NCI-H345 treated with DMSO at 0.1 percent for 48 hours (cell line): Measurements from ENCODE around the gene RPS21.

Experiments
- DNase-seq: peaks from one replicate; lab custom pipeline; 2025; ENCODE audit not compliant: unreplicated experiment; lab: John Stamatoyannopoulos, UW

Gene RPS21

GRCh38 chr20:62386383-62387218 is at the start of gene RPS21:
TSS of gene RPS21 (plus strand) at chr20:62387103. CDS start at chr20:62387339, 236 bp downstream.
- peak; percentile 88 for DNase-seq

DNA sequence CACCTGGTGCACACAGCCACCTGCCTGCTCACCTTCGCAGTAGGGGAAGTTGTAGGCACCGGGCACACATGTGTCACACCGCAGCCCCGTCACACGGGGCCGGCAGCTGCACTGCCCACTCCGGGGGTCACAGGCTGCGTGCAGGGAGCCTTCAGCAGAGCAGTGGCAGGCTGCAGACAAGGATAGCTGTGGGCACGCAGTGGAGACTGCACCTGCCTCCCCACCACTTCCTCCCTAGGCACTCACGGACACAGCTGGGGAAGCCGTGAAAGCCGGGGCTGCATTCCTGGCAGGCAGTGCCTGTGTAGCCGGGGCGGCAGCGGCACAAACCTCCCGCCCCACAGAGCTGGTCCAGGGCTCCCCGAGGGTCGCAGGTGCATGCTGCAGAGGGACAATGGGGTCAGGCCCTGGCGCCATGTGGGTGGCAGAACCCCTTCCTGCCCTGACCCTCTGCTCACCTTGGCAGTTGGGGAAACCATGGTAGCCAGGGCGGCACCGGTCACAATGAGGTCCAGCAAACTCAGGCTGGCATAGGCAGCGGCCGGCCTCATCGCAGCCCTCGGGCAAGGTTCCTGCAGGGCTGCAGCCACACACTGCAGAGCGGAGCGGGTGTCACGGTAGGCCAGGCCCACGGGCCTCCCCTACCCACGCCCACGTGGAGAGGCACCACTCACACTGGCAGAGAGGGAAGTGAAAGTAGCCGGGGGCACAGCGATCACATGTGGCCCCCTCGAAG is 49.2 kb upstream of the RPS21 start:
- DNase-seq = no peak

- DNase-seq = no peak
These were observed 48.6 kb upstream of the RPS21 start for GRCh38 chr20:62338294-62338620.

- DNase-seq = no peak
These were observed 47.2 kb upstream of the RPS21 start for GRCh38 chr20:62339647-62340062.

- DNase-seq = peak; percentile 86
These were observed 44.0 kb upstream of the RPS21 start for GRCh38 chr20:62342910-62343309.

GRCh38 chr20:62344092-62344491 is 42.8 kb upstream of the RPS21 start:
- DNase-seq = no peak

DNA sequence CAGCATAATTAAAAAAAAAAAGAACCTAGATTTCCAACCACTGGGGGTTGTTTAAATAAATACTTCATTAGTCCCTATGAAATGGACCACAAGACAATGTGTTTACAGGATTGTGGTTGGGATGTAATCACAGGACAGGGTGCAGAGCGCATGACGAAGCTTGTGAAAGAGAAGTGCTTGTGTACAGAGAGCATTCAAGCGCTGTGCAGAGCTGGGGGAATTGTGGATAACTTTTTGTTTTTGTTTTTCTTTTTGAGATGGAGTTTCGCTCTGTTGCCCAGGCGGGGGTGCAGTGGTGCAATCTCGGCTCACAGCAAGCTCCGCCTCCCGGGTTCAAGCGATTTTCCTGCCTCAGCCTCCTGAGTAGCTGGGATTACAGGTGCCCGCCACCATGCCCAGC is 42.1 kb upstream of the RPS21 start:
- no peak for DNase-seq

GRCh38 chr20:62345681-62346370 is 41.1 kb upstream of the RPS21 start:
- DNase-seq = no peak

- DNase-seq = peak; percentile 48
These were observed 40.3 kb upstream of the RPS21 start for GRCh38 chr20:62346398-62347150.

DNA sequence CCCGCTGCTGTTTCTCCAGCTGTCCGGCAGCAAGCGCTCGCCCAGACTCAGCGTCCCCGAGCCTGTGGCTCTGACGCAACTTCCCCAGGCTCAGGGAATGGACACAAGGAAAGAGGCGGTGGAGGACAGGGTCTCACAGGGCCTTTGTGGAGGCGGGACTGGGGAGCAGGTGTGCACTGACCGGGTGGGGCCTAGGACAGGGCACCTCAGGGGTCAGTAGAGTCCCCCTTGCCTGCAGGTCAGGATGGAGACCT is 39.8 kb upstream of the RPS21 start:
- no peak for DNase-seq

GRCh38 chr20:62347445-62347844 is 39.5 kb upstream of the RPS21 start:
- DNase-seq = no peak

- no peak for DNase-seq
These were observed 38.3 kb upstream of the RPS21 start for GRCh38 chr20:62348604-62349003.

DNA sequence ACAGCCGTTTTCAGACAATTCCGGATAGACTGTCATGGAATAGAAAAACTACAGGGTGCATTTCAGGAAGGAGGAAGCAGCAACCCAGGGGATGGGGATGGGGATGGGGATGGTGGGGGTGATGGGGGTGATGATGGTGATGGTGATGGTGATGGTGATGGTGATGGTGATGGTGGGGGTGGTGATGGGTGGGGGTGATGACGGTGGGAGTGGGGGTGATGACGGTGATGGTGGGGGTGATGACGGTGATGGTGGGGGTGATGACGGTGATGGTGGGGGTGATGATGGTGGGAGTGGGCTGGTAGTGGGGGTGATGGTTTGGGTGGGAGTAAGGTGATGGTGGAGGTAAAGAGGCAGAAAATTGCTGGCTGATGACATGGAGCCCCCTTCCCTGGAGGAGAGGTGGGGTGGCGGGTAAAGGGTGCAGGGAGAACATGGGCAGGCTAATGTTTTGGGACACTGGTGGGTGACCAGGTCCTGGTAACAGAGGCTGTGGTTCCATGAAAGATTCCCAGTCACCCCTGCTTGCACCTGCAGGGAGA is 37.3 kb upstream of the RPS21 start:
- DNase-seq = no peak

GRCh38 chr20:62350098-62350628 is 36.7 kb upstream of the RPS21 start:
- DNase-seq = peak; percentile 98

DNA sequence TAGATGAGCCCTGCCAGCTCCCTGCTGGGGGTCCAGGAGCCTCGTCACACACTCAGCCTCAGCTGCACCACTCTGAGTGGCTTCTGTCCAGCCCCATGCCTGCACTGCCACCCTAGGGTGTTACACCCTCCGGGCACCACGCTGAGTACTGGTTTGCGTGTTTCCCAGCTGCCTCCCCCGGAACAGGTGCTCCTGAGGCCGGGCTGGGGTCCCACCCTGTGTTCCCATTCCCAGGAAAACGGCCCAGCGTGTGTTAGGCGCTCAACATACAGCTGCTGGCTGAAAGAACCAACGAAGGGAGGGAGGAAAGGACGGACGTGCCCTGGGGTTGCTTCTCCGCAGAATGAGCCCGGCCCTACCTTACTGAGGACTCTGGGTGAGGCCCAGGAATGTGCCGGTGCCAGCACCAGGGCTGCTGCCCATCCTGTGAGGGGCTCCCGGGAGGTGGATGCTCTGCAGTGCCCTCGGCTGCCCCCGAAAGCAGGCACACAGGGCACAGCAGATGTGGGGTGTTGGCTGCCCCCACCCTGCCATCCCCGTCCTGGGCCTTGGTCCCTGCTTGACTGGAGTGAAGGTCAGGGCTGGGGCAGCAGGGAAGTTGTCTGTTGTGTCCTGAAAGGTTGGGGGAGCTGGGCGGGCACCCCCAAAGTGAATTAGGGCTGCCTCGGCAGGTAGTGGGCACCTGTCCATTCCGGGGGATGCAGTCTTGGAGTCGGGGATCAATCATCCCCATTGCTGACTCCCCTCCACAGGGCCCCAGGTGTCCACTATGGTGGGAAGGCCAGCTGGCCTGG is 36.1 kb upstream of the RPS21 start:
- DNase-seq = peak; percentile 98

- no peak for DNase-seq
These were observed 35.2 kb upstream of the RPS21 start for GRCh38 chr20:62351469-62352401.

GRCh38 chr20:62352402-62353288 is 34.3 kb upstream of the RPS21 start:
- DNase-seq = no peak
